Stimulated activated CD4-positive, alpha-beta T cell treated with anti-CD3 and anti-CD28 coated beads, Interleukin-15, amount 100 ng/mL, for 48 hours (primary cell): ENCODE data around the gene CPA5.
"Not testable (repeated sequence)": the region's sequence is repeated elsewhere in the genome, so short reads cannot be mapped to it uniquely, and the experiment has no call there.

Source experiments
- DNase-seq, 2 donors: peaks; one replicate each; pipeline ENCODE4 v3.0.0-alpha.2; 2020; ENCODE audit warnings: low read depth in 2 of 2

The CPA5 gene, protein sequence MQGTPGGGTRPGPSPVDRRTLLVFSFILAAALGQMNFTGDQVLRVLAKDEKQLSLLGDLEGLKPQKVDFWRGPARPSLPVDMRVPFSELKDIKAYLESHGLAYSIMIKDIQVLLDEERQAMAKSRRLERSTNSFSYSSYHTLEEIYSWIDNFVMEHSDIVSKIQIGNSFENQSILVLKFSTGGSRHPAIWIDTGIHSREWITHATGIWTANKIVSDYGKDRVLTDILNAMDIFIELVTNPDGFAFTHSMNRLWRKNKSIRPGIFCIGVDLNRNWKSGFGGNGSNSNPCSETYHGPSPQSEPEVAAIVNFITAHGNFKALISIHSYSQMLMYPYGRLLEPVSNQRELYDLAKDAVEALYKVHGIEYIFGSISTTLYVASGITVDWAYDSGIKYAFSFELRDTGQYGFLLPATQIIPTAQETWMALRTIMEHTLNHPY

GRCh38 chr7:130344271-130344866 is at the start of gene CPA5:
Gene CPA5 (plus strand): TSS chr7:130344816. CDS start chr7:130346486, 1,670 bp downstream.
- no peak for DNase-seq

- no peak for DNase-seq
Observed at GRCh38 chr7:130296221-130296951, 48.2 kb upstream of the CPA5 start.

- no peak for DNase-seq
Observed at GRCh38 chr7:130297628-130298543, 46.7 kb upstream of the CPA5 start.

- no peak for DNase-seq
Observed at GRCh38 chr7:130298544-130299326, 45.9 kb upstream of the CPA5 start.

GRCh38 chr7:130299866-130300265 is 44.8 kb upstream of the CPA5 start:
- DNase-seq: no peak

DNA sequence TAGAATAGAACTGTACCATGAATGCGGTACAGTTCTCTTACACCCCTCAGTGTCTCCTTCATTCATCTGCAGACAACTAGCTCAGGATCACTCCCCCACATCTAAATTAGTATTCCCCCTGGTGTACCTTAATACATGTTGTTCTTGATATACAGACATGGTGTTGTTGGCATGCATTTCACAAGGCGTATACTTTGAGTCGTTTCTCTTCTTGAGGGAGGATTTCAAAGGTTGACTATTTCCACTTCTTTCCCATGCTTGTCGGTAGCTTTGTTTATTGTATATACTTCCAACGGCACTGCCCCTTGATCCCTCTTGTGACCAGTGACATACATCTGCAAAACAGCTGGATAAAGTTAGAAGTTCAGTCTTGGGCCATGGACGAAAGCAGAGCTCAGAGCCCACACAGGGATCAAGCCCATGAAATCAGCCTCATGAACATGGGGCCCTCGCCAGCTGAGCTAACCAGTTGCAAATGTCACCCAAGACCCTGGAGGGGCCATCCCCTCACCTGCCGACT is 43.1 kb upstream of the CPA5 start:
- no peak for DNase-seq

DNA sequence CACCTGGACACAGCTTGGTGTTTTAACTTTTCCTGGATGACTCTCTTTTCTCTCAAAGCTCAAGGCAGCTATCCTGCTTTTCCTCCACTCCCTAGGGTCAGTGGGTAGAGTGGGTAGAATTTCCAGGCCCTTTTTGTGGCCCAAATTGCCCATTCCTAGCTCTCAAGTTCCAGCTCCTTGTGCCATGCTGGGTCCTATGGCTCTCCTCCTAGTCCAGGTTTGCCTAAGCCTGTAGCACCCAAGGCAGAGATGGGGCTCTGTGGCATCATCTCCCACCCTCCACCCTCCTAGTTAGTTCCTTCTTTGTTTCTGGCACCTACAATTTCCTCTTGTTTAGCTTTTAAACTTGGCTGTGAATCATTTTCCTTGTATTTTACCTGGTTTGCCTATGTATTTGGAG is 42.0 kb upstream of the CPA5 start:
- no peak for DNase-seq

DNA sequence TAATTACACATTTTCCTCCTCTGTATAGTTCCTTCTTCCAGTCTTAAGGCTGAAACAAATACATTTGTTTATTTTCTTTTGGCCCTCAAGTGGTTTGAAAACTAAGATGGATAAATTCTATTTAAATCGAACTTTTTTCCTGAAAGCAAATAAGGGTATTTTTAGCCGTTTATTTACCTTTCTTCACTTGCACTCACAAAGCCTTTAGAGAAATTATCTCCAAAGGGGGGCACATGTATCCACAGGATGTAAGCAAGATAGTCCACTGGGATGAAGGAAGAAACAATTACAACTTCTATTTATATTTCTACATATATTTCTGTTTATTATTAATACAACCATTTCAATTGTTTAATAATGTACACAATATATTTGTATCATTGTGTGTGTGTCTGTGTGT is 41.5 kb upstream of the CPA5 start:
- DNase-seq: no peak

- no peak for DNase-seq
Observed at GRCh38 chr7:130303551-130303950, 41.1 kb upstream of the CPA5 start.

DNA sequence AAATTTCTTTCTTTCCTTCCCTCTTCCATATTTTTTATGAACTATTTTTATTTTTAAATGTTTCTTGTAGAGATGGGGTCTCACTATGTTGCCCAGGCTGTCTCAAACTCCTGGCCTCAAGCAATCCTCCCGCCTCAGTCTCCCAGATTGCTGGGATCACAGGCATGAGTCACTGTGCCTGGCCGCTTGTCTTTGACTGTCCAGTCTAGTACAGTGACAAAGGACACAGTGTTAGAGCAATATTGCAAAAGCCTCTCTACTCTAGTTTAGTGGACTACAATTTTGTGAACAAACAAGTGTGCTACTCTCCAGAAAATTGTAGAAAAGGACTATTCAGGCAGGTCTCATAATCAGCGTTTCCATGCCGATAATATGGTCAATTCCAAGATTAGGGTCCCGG is 40.6 kb upstream of the CPA5 start:
- DNase-seq: no peak

GRCh38 chr7:130304878-130305277 is 39.7 kb upstream of the CPA5 start:
- no peak for DNase-seq

DNA sequence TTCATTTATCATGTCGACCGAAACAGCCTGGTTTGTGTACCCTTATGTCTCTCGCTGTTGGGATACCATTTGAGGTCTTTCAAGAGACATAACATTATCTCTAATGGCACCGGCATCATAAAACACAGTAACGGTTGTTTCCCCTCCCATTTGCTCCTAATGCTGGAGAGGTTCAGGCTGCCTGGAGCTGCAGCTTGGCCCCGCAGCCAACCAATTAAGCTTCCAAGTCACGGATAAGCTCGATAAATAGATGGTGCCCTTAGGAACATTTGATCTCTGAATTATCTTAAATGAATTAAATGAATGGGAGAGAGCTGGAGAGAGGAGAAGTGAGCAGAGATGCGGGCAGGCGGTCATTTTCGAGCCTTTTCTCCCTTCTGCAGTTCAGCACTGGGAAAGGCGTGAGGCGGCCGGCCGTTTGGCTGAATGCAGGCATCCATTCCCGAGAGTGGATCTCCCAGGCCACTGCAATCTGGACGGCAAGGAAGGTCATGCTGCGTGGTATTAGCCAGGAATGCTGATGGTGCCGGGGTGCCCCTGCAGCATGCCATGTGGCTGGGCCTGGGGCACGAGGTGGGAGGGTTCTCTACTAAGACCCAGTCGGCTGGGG is 39.1 kb upstream of the CPA5 start:
- DNase-seq: no peak

- no peak for DNase-seq
Observed at GRCh38 chr7:130309986-130310385, 34.6 kb upstream of the CPA5 start.

GRCh38 chr7:130314305-130314704 is 30.3 kb upstream of the CPA5 start:
- no peak for DNase-seq

- no peak for DNase-seq
Observed at GRCh38 chr7:130319541-130319940, 25.1 kb upstream of the CPA5 start.

GRCh38 chr7:130321542-130322229 is 22.9 kb upstream of the CPA5 start:
- not testable (repeated sequence) for DNase-seq

DNA sequence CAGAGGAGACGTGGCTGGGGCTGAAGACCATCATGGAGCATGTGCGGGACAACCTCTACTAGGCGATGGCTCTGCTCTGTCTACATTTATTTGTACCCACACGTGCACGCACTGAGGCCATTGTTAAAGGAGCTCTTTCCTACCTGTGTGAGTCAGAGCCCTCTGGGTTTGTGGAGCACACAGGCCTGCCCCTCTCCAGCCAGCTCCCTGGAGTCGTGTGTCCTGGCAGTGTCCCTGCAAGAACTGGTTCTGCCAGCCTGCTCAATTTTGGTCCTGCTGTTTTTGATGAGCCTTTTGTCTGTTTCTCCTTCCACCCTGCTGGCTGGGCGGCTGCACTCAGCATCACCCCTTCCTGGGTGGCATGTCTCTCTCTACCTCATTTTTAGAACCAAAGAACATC is 22.0 kb upstream of the CPA5 start:
- DNase-seq: no peak

- no peak for DNase-seq
Observed at GRCh38 chr7:130324306-130324943, 20.2 kb upstream of the CPA5 start.

DNA sequence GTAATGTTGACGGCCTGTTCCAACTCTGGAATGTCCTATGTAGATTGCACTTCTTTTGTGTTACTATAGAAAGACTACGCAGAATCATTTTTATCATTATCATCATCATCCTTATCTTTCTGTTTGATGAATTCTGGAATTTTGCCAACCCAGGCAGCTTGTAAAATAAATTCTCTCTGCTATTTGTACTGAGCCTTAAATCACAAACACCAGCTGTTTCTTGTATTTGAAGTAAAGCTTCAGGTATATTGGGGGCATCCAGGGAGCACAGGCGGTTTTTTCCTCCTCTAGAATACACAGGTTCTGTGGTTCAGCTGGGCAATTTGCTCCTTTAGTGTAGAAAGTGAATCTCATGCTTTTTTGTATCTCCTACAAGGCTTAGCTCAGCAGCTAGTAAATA is 14.9 kb upstream of the CPA5 start:
- DNase-seq: no peak
